Measurements from ENCODE around the gene CPN2. TPM values are rescaled to one million over a fixed set of nuclear protein-coding genes. Genes with fewer than 3 reads are reported as not detected.

Gene CPN2
- total RNA-seq, 2 donors from 2014 or later, result 0.15 TPM; not detected in 1

DNA sequence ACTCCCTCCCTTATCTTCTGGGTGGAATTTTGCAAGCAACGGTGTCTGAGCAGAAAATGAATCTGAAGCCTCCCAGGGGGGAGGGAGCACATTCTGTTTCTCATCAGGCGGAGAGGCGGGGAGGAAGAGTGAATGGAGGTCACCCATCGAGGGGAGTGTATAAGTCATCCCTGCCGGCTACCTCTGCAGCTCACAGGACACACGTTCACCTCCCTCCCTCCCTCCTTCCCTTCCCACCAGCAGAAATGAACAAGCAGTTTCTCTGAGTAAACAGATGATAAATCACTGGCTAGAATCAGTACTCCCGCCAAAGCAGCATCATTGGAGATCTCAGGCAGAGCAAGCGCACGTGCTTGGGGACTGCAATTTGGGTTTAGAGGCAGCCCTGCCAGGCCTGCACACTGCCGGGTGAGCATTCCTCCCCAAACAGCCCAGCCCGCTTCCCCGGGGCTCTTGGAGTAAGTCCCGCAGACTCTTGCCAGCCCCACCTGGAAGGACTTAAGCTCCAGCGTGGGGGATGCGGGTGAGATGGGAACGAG lies 38.3 kb downstream of the CPN2 start:
- Histone ChIP-seq H3K9me3 (no peaks in the 10 kb centered on the region), H3K36me3 (no peaks in the 10 kb centered on the region), H3K27ac (peak overlapping the region; percentile 13), H3K4me1 (peaks cover 4% of the 10 kb centered on the region), H3K9ac (ENCODE audit: low read depth in 2 of 2, low read length in 2 of 2) (no peak overlapping the region), H3K27me3 (no peaks in the 10 kb centered on the region), H3K4me3 (no peak overlapping the region)
- TF ChIP-seq, protein P1, sequence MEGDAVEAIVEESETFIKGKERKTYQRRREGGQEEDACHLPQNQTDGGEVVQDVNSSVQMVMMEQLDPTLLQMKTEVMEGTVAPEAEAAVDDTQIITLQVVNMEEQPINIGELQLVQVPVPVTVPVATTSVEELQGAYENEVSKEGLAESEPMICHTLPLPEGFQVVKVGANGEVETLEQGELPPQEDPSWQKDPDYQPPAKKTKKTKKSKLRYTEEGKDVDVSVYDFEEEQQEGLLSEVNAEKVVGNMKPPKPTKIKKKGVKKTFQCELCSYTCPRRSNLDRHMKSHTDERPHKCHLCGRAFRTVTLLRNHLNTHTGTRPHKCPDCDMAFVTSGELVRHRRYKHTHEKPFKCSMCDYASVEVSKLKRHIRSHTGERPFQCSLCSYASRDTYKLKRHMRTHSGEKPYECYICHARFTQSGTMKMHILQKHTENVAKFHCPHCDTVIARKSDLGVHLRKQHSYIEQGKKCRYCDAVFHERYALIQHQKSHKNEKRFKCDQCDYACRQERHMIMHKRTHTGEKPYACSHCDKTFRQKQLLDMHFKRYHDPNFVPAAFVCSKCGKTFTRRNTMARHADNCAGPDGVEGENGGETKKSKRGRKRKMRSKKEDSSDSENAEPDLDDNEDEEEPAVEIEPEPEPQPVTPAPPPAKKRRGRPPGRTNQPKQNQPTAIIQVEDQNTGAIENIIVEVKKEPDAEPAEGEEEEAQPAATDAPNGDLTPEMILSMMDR (IDR thresholded peaks at IDR 0.05), result no peak
- peak; percentile 51 for DNase-seq
- intact Hi-C loops (cut with DNase I), result loop anchor here (5.0 kb wide), 1 partner anchor 171 kb away; no protein-coding TSS in a partner anchor

GRCh38 chr3:194312186-194312742 lies 38.9 kb downstream of the CPN2 start:
- Histone ChIP-seq H3K4me1 (peaks cover 4% of the 10 kb centered on the region), H3K4me3 (no peak overlapping the region), H3K9ac (ENCODE audit: low read depth in 2 of 2, low read length in 2 of 2) (no peak overlapping the region), H3K27ac (peak overlapping the region; percentile 13), H3K9me3 (no peaks in the 10 kb centered on the region), H3K36me3 (no peaks in the 10 kb centered on the region), H3K27me3 (no peaks in the 10 kb centered on the region)
- intact Hi-C loops (cut with DNase I), result loop anchor here (5.0 kb wide), 1 partner anchor 170 kb away; no protein-coding TSS in a partner anchor
- DNase-seq, result no peak
- TF ChIP-seq, protein P1 (IDR thresholded peaks at IDR 0.05), result no peak

DNA sequence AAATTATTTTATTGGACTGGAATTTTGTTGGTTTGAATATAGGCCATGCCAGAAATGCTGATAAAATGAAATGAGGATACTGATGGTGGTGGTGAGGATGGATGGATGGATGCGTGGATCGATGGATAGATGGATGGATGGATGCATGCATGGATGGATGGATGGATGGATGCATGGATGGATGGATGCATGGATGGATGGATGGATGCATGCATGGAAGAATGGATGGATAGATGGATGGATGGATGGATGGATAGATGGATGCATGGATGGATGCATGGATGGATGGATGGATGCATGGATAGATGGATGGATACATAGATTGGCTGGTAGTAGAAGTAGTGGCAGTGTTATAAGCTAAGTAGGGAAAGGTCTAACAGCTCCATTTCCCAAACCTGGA lies 40.1 kb downstream of the CPN2 start:
- no peak overlapping the region for H3K4me3 ChIP-seq
- intact Hi-C loops (cut with DNase I), result loop anchor here (5.0 kb wide), 1 partner anchor 169 kb away; no protein-coding TSS in a partner anchor
- H3K9ac ChIP-seq (ENCODE audit: low read depth in 2 of 2, low read length in 2 of 2), result no peak overlapping the region
- no peaks in the 10 kb centered on the region for H3K36me3 ChIP-seq
- no peaks in the 10 kb centered on the region for H3K27me3 ChIP-seq
- no peak for DNase-seq
- TF ChIP-seq, protein P1 (IDR thresholded peaks at IDR 0.05), result no peak
- peaks cover 2% of the 10 kb centered on the region for H3K4me1 ChIP-seq
- H3K27ac ChIP-seq, result no peak overlapping the region
- H3K9me3 ChIP-seq, result no peaks in the 10 kb centered on the region

- intact Hi-C loops (cut with DNase I), result loop anchor here (5.0 kb wide), 1 partner anchor 168 kb away; no protein-coding TSS in a partner anchor
- DNase-seq, result no peak
- Histone ChIP-seq H3K4me3 (no peak overlapping the region), H3K36me3 (no peaks in the 10 kb centered on the region), H3K4me1 (no peaks in the 10 kb centered on the region), H3K27ac (no peak overlapping the region), H3K9me3 (no peaks in the 10 kb centered on the region), H3K27me3 (no peaks in the 10 kb centered on the region), H3K9ac (ENCODE audit: low read depth in 2 of 2, low read length in 2 of 2) (no peak overlapping the region)
- TF ChIP-seq, protein P1 (IDR thresholded peaks at IDR 0.05), result no peak
Observed at GRCh38 chr3:194310060-194310835, 40.9 kb downstream of the CPN2 start.

DNA sequence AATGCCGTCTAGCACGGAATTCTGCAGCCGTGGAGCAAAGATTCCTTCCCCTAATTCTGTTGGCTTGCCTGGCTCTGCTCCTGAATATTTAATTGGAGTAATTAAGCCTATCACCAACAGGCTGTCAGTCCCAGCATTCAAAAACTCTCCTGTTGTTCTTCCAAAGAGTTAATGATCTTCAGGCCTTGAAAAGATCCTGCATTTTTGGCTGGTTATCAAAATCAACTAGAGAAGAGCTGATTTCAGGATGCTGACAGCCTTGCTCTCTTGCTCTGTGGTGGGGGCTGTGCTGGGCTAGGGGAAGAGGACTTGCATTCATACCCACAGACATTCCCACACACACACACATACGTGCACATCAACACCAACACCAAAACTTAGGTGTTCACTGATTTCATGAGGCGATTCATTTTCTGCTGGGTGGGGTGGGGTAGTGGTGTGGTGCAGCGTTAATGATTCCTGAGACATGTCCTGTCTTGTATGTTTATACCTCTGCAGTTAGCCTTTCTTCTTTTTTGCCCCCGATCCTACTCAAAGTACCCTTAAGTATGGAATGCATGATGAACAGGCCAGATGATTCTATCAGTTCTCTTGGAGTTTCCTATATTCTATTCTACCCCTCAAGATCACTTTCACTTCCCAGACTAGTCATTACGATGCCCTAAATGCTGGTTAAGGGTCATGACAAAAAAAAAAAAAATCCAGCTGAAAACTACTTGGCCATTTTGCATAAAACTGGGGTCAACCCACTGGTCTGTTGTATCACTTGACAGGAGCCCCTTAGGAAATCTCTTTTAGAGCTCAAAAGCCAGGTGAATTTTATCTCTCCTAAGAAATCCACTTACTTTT lies 42.3 kb downstream of the CPN2 start:
- no peaks in the 10 kb centered on the region for H3K9me3 ChIP-seq
- H3K36me3 ChIP-seq, result no peaks in the 10 kb centered on the region
- TF ChIP-seq, protein P1 (IDR thresholded peaks at IDR 0.05), result no peak
- no peak for DNase-seq
- no peaks in the 10 kb centered on the region for H3K27me3 ChIP-seq
- H3K4me3 ChIP-seq, result no peak overlapping the region
- no peak overlapping the region for H3K9ac ChIP-seq (ENCODE audit: low read depth in 2 of 2, low read length in 2 of 2)
- no peak overlapping the region for H3K27ac ChIP-seq
- no peaks in the 10 kb centered on the region for H3K4me1 ChIP-seq
- intact Hi-C loops (cut with DNase I), result no loop called here

All from colonic mucosa (tissue), 4 donors.